Fibroblast of pulmonary artery (primary cell): ENCODE results near the gene EPHX1.

Experiments used
- DNase-seq: peaks from one replicate; pipeline ENCODE4 v3.0.0-alpha.2; 2010; ENCODE audit warnings: low read depth
- H3K4me3 ChIP-seq: replicated peaks from 2 replicates; pipeline ENCODE4 v1.5.1; 2011; ENCODE audit warnings: low read depth, mild to moderate bottlenecking, control low read depth, low read length, moderate library complexity
- TF ChIP-seq, protein P1 (sequence below): IDR thresholded peaks from 2 replicates; pipeline ENCODE4 v1.5.1; 2011; ENCODE audit warnings: mild to moderate bottlenecking, control low read depth, low read length, inconsistent platforms; ENCODE audit errors: missing control alignments

The EPHX1 gene

DNA sequence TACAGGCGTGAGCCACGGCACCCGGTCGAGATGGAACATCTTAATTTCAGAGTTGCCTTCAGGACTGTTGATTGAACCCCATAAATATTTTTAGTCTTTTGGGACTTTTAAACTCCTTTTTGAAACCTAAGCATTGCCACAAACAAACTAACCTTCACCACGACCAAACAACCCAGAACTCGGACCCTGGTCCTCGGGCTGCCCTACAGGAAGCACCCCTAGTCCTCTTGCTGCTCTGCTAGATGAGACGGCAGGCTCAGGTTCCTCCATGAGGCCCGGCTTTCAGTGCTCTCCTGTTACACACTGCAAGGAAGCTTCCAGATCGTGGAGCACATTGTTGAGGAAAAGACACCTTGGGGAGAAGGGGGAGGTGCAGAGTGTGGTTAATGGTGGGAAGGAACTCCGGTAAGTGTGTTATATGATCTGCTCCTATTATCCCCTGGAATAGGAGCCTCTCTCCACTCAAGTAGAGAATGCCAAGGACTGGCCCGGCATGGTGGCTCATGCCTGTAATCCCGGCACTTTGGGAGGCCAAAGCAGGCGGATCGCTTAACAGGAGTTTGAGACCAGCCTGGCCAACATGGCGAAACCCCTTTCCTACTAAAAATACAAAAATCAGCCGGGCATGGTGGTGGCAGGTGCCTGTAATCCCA lies 5.7 kb downstream of the EPHX1 start:
- no peak for DNase-seq
- TF ChIP-seq, protein P1, sequence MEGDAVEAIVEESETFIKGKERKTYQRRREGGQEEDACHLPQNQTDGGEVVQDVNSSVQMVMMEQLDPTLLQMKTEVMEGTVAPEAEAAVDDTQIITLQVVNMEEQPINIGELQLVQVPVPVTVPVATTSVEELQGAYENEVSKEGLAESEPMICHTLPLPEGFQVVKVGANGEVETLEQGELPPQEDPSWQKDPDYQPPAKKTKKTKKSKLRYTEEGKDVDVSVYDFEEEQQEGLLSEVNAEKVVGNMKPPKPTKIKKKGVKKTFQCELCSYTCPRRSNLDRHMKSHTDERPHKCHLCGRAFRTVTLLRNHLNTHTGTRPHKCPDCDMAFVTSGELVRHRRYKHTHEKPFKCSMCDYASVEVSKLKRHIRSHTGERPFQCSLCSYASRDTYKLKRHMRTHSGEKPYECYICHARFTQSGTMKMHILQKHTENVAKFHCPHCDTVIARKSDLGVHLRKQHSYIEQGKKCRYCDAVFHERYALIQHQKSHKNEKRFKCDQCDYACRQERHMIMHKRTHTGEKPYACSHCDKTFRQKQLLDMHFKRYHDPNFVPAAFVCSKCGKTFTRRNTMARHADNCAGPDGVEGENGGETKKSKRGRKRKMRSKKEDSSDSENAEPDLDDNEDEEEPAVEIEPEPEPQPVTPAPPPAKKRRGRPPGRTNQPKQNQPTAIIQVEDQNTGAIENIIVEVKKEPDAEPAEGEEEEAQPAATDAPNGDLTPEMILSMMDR, result no peak
- no peak overlapping the region for H3K4me3 ChIP-seq

DNA sequence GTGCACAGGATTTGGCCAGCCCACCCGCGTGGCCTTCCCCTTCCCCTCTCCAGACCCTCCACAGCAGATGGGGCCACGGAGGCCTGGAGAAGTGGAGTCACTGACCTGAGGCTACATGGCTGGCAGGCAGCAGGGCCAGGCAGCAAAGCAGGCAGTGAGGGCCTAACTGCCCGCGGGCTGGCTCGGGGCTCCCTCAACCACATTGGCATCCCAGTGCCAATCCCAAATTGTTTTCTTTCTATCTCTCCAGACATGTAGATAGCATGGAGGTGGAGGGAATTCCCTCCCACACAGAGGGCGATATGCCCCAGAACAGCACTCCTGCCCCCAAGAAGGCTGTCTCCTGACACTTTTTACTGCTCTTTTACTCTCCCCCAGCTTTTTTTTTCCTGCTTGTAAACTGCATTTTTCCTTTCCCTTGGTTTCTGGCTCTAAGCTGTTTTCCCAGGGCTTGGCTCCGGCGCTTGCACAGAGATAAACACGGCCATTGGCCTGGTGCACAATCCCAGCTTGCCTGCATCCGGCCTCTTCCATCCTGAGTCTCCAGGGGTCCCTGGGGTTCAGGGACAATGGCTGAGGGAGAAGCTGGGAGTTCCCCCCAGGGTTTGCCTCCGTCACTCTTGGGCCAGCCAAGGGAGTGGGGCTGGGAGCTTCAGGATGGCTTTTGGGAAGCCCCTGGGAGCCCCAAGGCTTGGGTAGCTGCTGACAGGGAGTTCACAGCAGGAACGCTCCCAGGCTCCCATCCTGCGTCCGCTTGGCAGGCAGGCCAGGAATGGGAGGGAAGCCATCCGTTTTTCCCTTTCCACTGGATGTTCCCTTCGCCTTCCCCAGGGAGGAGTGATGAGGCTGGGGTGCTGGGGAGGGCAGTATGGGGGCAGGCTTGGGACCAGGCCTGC lies 7.0 kb downstream of the EPHX1 start:
- H3K4me3 ChIP-seq, result no peak overlapping the region
- DNase-seq, result peak; percentile 66

DNA sequence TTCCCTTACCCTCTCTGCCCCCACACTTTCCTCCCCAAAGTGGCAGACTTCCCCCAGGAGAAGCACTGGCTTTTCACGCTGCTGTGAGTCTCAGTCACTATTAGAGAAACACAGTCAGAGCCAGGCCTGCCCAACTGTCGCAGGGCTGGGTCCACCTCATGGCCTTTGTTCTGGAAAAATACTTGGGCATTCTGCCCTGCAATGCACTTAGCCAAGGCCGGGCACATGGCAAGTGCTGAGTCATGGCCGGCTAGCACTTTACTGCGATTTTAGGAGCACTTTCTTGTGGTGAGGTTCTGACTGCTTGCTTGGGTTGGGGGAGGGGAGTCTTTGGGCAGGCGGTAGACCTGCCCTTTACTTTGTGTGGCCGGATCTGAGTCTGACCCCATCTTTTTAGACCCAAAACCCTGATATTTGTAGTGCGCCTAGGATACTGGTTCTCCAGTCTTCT lies 7.7 kb downstream of the EPHX1 start:
- H3K4me3 ChIP-seq, result no peak overlapping the region
- TF ChIP-seq, protein P1, result no peak
- peak; percentile 93 for DNase-seq

More for the DNA sequence above, 7.0 kb downstream of the EPHX1 start:
- TF ChIP-seq, protein P1, result no peak

DNA sequence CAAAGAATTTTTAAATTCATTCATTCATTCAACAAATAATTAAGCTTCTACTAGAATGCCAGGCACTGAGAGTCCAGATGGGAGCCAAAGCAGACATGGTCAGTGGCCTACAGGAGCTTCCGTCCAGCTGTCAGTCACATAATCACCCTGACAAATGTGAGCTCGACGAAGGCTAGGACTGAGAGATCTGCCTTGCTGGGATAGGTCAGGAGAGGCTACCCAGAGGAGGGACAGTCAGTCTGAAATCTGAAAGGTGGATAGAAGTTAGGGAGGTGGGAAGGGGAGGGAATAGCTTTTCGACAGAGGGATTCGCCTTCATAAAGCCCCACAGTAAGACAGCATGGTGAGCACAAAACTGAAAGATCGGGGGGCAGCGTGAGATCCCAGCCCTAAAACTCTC lies 8.3 kb downstream of the EPHX1 start:
- no peak for DNase-seq
- no peak overlapping the region for H3K4me3 ChIP-seq
- TF ChIP-seq, protein P1, result no peak

DNA sequence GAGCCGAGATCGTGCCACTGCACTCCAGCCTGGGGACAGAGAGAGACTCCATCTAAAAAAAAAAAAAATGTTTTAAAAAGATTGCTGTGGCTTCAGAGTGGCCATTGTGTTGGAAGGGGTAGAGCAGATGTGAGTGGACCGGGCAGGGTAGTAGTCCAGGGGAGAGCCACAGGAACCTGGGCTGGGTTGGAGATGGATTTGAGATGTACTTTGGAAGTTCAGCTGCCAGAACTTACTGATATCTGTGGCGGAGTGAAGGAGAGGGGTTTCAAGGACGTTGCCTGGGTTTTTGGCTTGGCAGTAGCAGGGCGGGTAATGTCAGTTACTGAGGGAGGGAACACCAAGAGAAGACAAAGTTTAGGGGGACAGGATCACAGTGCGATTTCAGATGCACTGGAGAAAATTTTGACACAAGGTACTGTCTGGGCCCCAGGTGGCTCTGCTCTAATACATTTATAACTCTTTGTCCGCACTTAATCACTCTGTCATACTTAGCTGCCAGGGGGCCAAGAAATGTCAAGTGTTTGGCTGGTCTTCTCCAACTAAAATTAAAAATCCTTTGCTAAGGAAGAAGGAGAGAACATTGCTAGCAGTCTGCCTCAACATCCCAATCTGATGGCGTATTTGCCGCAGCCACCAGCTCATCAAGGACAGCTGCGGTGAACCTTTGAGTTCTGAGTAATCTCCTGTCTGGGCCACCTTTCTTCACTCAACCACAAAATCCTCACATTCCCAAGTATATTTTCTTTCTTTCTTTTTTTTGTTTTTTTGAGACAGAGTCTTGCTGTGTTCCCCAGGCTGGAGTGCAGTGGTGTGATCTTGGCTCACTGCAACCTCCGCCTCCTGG lies 9.6 kb downstream of the EPHX1 start:
- TF ChIP-seq, protein P1, result no peak
- no peak overlapping the region for H3K4me3 ChIP-seq
- no peak for DNase-seq

DNA sequence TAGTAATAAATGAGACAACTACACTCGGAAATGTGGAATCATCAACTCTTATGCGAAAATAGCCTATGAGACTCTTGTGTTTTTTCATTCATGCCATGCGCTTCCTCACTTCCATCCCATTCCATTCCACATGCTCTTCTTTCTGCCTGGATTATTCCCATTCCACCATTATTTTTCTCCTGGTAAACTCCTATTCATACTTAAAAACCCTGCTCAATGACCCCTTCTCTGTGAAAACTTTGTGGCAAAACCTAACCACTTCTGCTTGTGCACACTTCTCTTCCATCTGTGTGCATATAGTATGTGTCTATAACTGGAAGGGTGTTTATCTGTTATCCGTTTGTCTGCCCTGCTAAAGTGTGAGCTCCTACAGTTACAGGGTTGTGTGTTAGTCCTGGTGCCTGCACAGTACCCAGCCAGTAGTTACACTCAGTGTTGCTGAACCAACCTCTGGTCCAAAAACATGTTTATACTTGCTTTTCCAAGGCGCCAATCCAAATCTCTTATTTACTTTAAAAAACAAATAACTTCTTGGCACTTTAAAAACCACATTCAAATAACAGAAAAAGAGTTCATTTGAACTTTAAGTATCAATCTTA lies 10.7 kb downstream of the EPHX1 start:
- H3K4me3 ChIP-seq, result no peak overlapping the region
- TF ChIP-seq, protein P1, result no peak

More for the DNA sequence above, 10.7 kb downstream of the EPHX1 start:
- no peak for DNase-seq
